HG03442 (cell line): Measurements from ENCODE around the gene RIBC2.
"Not testable (repeated sequence)": the region's sequence is repeated elsewhere in the genome, so short reads cannot be mapped to it uniquely, and the experiment has no call there.

ENCODE experiments used
- ATAC-seq: cut with Tn5 transposase; IDR thresholded peaks from one replicate; pipeline ENCODE4 v1.9.1; 2021; ENCODE audit warnings: mild to moderate bottlenecking, moderate library complexity; ENCODE audit not compliant: unreplicated experiment

RIBC2 gene

GRCh38 chr22:45423524-45423923, 10.0 kb downstream of the RIBC2 start:
- no peak for ATAC-seq

DNA sequence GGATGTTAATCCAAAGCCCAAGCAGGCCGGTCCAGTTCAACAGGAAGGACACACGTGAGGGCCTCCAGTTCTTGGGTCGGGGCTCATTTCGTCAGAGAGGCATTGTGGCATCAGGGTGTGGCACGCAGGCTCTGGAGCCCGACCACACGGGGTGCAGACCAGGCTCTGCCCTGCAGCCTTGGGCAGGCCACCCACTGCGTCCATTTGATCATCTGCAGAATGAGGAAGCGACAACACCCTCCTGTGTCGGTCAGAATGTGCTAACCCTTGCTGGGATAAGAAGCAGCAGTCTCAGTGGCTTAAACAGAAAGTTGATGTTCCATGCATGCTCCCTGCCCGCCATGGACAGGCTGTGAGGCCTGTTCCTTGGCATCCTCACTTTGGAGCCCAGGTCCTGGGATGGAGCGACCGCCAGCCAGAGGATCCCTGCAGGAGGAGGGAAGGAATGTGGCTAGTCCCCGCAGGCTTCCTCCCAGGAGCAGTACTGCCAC, 10.8 kb downstream of the RIBC2 start:
- no peak for ATAC-seq

- ATAC-seq: no peak
Measured at GRCh38 chr22:45425101-45425500, 11.6 kb downstream of the RIBC2 start.

GRCh38 chr22:45425531-45426265, 12.2 kb downstream of the RIBC2 start:
- ATAC-seq: no peak

DNA sequence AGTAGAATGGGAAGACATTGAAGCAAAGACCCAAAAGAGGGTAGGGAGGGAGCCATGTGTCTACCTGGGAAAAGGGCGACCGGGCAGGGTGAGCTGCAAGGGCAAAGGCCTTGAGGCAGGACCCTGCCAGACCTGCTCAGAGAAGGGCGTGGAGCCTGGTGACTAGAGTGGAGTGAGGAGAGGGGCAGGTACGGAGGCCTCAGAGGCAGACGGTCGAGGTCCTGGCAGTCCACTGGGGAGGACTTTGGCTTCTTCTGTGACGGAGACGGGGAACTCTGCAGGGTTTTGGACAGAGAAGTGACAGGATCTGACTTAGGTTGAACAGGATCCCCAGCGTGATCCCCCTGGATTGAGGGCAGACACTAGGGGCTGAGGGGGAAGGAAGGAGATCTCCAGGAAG, 12.9 kb downstream of the RIBC2 start:
- ATAC-seq: no peak

DNA sequence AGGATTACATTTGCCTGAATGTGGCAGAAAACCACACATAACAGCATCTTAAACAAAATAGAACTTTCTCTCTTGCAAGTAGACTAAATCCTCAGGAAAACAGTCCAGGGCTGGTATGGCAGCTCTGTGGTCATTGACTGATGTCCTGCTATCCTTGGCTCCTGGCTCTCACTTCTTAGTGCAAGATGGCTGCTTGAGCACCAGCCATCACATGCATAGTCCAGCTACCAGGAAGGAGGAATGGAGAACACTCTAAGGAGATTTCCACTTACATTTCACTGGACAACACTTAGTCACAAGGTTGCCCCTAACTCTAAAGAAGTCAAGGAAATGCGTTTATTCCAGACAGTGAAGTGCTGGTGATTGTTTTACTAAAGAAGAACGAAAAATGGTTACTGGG, 13.6 kb downstream of the RIBC2 start:
- ATAC-seq: no peak

DNA sequence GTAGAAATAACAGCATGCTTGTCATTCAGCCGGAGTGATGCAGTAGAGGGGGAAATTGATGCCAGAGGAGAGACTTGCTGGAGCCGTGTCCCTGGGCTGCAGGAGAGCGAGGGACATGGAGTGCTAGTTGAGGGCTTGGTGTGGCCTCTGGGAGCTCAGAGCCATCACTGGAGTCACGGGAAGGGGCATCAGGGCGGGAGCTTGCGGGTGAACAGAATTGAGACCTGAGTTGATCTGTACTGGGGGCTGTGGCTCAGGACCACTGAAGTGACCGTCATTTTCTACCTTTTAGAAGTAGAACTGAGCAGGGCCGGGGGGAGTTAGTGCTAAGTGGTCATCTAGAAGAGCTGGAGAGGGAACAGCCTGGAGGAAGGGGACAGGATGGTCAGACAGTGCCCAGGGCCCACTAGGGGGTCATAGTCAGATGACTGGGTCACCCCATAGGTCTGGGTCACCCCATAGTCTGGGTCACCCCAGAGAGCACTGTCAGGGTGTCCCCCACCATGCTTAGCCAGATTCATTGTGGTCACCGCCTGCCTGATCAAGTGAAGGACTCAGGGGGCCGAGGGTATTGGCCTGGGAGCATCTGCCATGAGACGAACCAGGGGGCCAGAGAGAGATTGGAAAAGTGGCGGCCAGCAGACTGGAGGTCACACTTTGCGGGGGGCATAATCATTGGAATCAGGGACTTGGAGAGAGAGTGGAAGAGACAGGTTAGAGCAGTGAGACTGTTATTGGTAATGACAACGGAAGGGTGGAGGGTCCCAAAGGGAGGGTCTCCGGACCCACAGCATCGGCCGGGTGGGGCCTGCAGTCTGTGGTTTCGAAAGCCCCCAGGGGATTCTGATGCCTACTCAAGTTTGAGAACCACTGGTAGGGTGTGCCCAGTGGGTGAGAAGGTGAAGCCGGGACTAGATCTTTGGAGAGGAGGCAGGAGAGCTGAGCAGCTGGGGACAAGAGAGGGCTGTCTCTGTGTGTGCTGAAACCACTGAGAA, 15.2 kb downstream of the RIBC2 start:
- no peak for ATAC-seq

GRCh38 chr22:45429424-45429823, 15.9 kb downstream of the RIBC2 start:
- ATAC-seq: no peak

GRCh38 chr22:45429981-45430775, 16.7 kb downstream of the RIBC2 start:
- ATAC-seq: no peak

DNA sequence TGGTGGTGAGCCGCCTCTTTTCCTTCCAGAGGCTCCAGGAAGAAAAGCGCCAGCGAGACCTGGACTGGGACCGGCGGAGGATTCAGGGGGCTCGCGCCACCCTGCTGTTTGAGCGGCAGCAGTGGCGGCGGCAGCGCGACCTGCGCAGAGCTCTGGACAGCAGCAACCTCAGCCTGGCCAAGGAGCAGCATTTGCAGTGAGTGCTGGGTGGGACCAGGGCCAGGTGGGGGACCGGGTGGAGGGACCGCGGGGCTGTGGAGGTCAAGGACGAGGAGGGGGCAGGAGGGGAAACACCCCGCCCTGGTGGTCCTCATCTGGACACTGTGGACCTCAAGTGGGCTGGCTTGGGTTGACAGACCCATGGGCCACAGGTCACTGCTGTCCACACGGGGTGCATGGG, 17.4 kb downstream of the RIBC2 start:
- no peak for ATAC-seq

DNA sequence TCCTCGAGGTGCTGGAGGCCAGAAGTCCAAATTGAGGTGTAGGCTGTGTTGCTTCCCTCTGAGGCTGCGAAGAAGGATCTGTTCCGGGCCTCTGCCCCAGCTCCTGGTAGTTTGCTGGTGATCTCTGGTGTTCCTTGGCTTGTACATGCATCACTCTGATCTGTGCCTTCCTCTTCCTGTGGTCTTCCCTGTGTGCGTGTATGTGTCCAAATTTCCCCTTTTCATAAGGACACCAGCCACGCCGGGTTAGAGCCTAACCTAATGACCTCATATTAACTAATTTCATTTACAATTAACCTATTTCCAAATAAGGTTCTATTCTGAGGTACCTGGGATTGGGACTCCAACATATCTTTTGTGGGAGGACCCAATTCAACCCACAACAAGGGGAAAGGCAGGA, 21.5 kb downstream of the RIBC2 start:
- ATAC-seq: no peak

- ATAC-seq: no peak
Measured at GRCh38 chr22:45435544-45436139, 22.1 kb downstream of the RIBC2 start.

DNA sequence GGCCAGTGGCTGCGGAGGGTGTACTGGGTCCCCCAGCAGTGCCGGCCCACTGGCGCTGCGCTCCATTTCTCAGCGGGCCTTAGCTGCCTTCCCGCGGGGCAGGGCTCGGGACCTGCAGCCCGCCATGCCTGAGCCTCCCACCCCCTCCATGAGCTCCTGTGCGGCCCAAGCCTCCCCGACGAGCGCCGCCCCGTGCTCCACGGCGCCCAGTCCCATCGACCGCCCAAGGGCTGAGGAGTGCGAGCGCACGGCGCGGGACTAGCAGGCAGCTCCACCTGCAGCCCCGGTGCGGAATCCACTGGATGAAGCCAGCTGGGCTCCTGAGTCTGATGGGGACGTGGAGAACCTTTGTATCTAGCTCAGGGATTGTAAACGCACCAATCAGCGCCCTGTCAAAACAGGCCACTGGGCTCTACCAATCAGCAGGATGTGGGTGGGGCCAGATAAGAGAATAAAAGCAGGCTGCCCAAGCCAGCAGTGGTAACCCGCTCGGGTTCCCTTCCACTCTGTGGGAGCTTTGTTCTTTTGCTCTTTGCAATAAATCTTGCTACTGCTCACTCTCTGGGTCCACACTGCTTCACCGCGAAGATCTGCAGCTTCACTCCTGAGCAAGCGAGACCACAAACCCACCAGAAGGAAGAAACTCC, 23.5 kb downstream of the RIBC2 start:
- not testable (repeated sequence) for ATAC-seq

DNA sequence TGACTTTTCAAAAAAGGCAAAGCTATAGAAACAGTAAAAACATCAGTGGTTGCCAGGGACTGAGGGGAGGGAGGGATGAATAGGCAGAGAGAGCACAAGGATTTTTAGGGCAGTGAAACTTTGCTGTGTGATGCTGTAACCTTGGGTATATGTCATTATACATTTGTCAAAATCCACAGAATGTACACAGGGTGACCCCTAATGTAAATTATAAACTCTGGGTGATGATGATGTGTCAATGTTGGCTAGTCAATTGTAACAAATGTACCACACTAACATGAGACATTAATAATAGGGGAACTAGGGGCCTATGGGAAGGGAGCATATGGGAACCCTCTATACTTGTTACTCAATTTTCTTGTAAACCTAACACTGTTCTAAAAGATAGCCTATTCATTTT, 24.8 kb downstream of the RIBC2 start:
- ATAC-seq: no peak

DNA sequence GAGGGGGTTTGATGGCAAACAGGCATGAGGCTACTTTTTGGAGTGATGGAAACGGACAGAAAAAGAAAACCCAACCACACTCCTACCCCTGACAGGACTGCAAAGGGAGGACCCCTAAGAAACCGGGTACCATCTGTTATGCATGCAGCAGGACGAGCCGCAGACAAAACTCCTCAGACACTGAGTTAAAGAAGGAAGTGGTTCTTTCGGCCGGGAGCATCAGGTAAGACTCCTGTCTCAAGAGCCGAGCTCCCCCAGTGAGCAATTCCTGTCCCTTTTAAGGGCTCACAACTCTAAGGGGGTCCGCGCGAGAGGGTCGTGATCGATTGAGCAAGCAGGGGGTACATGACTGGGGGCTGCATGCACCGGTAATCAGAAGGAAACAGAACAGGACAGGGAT, 27.2 kb downstream of the RIBC2 start:
- ATAC-seq: not testable (repeated sequence)

DNA sequence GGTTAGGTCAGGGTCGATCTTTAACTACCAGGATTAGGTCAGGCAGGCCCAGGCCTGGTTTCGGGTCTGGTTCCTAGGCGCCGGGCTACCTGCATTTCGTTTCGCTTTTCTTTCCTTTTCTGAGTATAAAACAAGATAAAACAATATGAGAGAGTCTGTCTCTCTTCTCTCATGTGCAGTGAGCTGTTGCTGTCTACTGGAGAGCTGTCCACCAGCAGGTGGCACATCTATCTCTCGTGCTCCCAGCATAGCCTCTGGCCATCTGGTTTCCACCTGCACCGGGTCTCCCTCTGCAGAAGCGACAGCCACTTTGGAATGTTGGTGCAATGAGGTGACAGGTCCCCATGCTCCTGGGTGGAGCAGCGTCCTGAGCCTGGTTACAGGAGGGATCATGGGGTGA, 27.6 kb downstream of the RIBC2 start:
- ATAC-seq: no peak

GRCh38 chr22:45442116-45442515, 28.6 kb downstream of the RIBC2 start:
- no peak for ATAC-seq

- ATAC-seq: no peak
Measured at GRCh38 chr22:45444168-45444567, 30.7 kb downstream of the RIBC2 start.

DNA sequence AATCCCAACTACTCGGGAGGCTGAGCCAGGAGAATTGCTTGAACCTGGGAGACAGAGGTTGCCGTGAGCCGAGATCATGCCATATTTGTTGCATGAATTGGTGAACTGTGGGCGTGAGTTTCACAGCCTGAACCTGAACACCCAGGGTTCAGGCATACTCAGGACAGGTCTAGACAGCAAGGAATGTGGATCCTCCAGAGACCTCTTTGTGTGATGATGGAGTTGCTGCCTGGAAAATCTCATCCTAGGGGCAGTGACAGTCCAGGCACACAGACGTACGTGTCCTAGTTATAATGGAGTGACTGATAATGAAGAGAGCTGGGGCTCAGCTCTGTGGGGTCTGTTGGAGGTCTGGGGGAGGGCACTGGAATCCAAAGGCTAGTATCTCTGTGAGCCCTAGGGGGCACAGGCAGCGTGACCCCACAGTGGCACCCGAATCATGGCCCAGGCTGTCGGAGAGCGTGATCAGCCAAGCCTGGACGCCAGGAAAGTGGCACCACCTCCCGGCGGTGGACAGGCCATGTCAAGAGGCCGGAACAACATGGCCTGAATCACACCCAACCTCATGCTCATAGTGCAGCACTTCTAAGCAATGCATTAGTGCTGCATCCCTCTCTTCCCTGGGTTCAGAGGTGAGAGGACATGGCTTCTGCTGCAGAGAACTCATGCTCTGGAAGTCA, 31.7 kb downstream of the RIBC2 start:
- no peak for ATAC-seq

- no peak for ATAC-seq
Measured at GRCh38 chr22:45446216-45446615, 32.7 kb downstream of the RIBC2 start.
